SIG-M5 treated with dmso at 0.1 percent for 504 hours (cell line): ENCODE measurements around the gene PUM1.

Source experiments
- DNase-seq: peaks from one replicate; lab custom pipeline; 2025; ENCODE audit not compliant: unreplicated experiment; lab: John Stamatoyannopoulos, UW

Gene PUM1

GRCh38 chr1:30908696-30909364 is 156.7 kb downstream of the PUM1 start, which contains the start of gene SDC3:
SDC3 (minus strand) TSS chr1:30908758; CDS start chr1:30908586, 172 bp downstream.
- no peak for DNase-seq

GRCh38 chr1:30908316-30908695 is 157.2 kb downstream of the PUM1 start:
- DNase-seq = no peak

- DNase-seq = no peak
Observed at GRCh38 chr1:30907481-30908315, 157.8 kb downstream of the PUM1 start.

GRCh38 chr1:30906631-30907441 is 158.7 kb downstream of the PUM1 start:
- no peak for DNase-seq

GRCh38 chr1:30905916-30906620 is 159.4 kb downstream of the PUM1 start:
- DNase-seq = no peak

GRCh38 chr1:30905403-30905802 is 160.1 kb downstream of the PUM1 start:
- no peak for DNase-seq

GRCh38 chr1:30904962-30905335 is 160.6 kb downstream of the PUM1 start:
- DNase-seq = no peak

GRCh38 chr1:30904191-30904961 is 161.1 kb downstream of the PUM1 start:
- no peak for DNase-seq

- DNase-seq = no peak
Observed at GRCh38 chr1:30903343-30904034, 162.0 kb downstream of the PUM1 start.

GRCh38 chr1:30902593-30903290 is 162.8 kb downstream of the PUM1 start:
- no peak for DNase-seq

GRCh38 chr1:30901798-30902581 is 163.5 kb downstream of the PUM1 start:
- no peak for DNase-seq

- DNase-seq = no peak
Observed at GRCh38 chr1:30900931-30901560, 164.5 kb downstream of the PUM1 start.

- no peak for DNase-seq
Observed at GRCh38 chr1:30900486-30900885, 165.0 kb downstream of the PUM1 start.

- DNase-seq = no peak
Observed at GRCh38 chr1:30899577-30900389, 165.7 kb downstream of the PUM1 start.

GRCh38 chr1:30898031-30898815 is 167.3 kb downstream of the PUM1 start:
- DNase-seq = no peak

- DNase-seq = no peak
Observed at GRCh38 chr1:30896905-30897304, 168.6 kb downstream of the PUM1 start.
